Gastrocnemius medialis (tissue), 4 donors: Measurements from ENCODE around the gene MTTP.

Experiments used
- CTCF ChIP-seq, 5 experiments: fragments of 450-650 bp in 3 of 5; fragments of 200-600 bp in 2 of 5; sonication (generic) in 2 of 5; IDR thresholded peaks in 4 of 5; conservative IDR thresholded peaks in 1 of 5; 1 replicate in 4 of 5; 2 replicates in 1 of 5; pipeline ENCODE4 v1.5.1; 2016 to 2019; ENCODE audit warnings: antibody characterized with exemption in 5 of 5, mild to moderate bottlenecking in 3 of 5, moderate library complexity in 3 of 5
- POLR2A ChIP-seq, 2 donors: fragments of 450-650 bp; IDR thresholded peaks; one replicate each; pipeline ENCODE4 v1.6.1; 2017; ENCODE audit warnings: antibody characterized with exemption in 2 of 2, mild to moderate bottlenecking in 2 of 2, moderate library complexity in 2 of 2

- no peak for TF ChIP-seq CTCF (IDR thresholded peaks at IDR 0.05 in 4 of 5, conservative IDR thresholded peaks at IDR 0.05 in 1 of 5)
- TF ChIP-seq POLR2A (IDR thresholded peaks at IDR 0.05), result peak in 1 of 2 donors; percentile 30
These were observed 80.9 kb downstream of the MTTP start for GRCh38 chr4:99655308-99656081.
